Loucy (cell line): Measurements from ENCODE around the gene CAMK2A.

Source experiments
- CTCF ChIP-seq: fragments of 200-600 bp; sonication (generic); conservative IDR thresholded peaks from 2 replicates; pipeline ENCODE4 v1.5.1; 2014; ENCODE audit warnings: mild to moderate bottlenecking, antibody characterized with exemption, low read length
- EZH2phosphoT487 ChIP-seq: fragments of 200-600 bp; IDR thresholded peaks from 2 replicates; pipeline ENCODE4 v1.6.1; 2018; ENCODE audit warnings: antibody characterized with exemption, mild to moderate bottlenecking, moderate library complexity, borderline replicate concordance

GRCh38 chr5:150335778-150336177 is 46.2 kb upstream of the CAMK2A start:
- no peak for TF ChIP-seq CTCF
- TF ChIP-seq EZH2phosphoT487 = no peak
